Measurements from ENCODE around the gene PLG.
A peak's percentile ranks its signal among the peaks of the same experiment; 100 is the strongest.
"Not testable (repeated sequence)": the region's sequence is repeated elsewhere in the genome, so short reads cannot be mapped to it uniquely, and the experiment has no call there.

PLG gene

DNA sequence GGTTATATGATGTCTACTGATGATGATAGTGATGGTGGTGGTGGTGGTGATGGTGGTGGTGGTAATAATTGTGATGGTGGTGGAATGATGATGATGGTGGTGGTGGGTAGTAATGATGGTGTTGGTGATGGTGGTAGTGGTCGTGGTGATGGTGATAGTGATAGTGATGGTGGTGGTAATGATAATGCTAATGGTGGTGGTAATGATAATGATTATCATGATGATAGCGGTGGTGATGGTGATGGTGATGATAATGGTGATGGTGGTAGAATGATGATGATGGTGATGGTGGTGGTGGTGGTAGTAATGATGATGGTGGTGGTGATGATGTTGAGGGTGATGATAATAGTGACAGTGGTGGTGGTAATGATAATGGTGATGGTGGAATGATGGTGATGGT lies 33.5 kb upstream of the PLG start:
- no peaks in the 10 kb centered on the region for H3K36me3 ChIP-seq (ENCODE audit: control insufficient read depth in 2 of 2, insufficient read depth in 1 of 2, low read length in 2 of 2)
- CTCF ChIA-PET: no interaction called here
- no peaks in the 10 kb centered on the region for H3K9me3 ChIP-seq (ENCODE audit: control insufficient read depth, insufficient read depth, low read depth, low read length)
- no peak overlapping the region for H3K4me3 ChIP-seq (ENCODE audit: low read depth, low read length)
- no peak overlapping the region for H3K27ac ChIP-seq (ENCODE audit: extremely low read depth, low read depth, low read length)
- no peaks in the 10 kb centered on the region for H3K4me1 ChIP-seq (ENCODE audit: control insufficient read depth, insufficient read depth, low read length)
- POLR2A ChIA-PET: interaction anchor here (0.6 kb wide), 1 partner anchor 66 kb away, joined by 3 read pairs; no protein-coding TSS in a partner anchor
- 0 out of 2 replicates have a peak, but pooled peaks have one; percentile 31 for TF ChIP-seq ZNF521 (tag by site-specific recombination; IDR thresholded peaks at IDR 0.05)
- TF ChIP-seq ZBTB49 (tag by site-specific recombination; IDR thresholded peaks at IDR 0.05; ENCODE audit: low read depth): no peak
- no peak for TF ChIP-seq ZNF202 (tag by site-specific recombination; IDR thresholded peaks at IDR 0.05; ENCODE audit: borderline replicate concordance)
- 0 out of 2 replicates have a peak, but pooled peaks have one; percentile 13 for TF ChIP-seq ZNF266 (tag by site-specific recombination; IDR thresholded peaks at IDR 0.05; ENCODE audit: low read depth)
- TF ChIP-seq ZNF707 (tag by site-specific recombination; IDR thresholded peaks at IDR 0.05): peak; percentile 18; the same call in 1 of the 2 replicates
- TF ChIP-seq, protein P1, sequence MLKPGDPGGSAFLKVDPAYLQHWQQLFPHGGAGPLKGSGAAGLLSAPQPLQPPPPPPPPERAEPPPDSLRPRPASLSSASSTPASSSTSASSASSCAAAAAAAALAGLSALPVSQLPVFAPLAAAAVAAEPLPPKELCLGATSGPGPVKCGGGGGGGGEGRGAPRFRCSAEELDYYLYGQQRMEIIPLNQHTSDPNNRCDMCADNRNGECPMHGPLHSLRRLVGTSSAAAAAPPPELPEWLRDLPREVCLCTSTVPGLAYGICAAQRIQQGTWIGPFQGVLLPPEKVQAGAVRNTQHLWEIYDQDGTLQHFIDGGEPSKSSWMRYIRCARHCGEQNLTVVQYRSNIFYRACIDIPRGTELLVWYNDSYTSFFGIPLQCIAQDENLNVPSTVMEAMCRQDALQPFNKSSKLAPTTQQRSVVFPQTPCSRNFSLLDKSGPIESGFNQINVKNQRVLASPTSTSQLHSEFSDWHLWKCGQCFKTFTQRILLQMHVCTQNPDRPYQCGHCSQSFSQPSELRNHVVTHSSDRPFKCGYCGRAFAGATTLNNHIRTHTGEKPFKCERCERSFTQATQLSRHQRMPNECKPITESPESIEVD (tag by site-specific recombination; IDR thresholded peaks at IDR 0.05): no peak

DNA sequence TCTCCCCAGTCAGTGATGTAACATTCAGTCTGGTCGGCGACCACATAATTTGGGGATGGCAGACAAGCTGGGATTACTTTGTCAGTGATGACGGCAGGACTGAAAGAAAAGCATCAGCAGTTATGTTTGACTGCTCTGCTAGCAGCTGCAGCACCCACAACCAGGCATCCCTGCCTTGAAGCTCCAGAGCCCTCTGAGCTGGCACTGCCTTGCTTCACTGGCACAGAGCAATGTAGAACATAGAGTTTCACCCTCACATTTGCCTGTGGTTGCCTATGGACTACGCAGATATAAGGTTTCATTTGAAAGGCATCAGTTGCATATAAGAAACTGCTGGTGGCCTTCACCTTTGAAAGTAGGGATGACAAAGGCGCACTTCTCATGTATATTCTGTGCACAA lies 25.6 kb upstream of the PLG start:
- H3K4me3 ChIP-seq (ENCODE audit: low read depth, low read length); H3K4me1 ChIP-seq (ENCODE audit: control insufficient read depth, insufficient read depth, low read length); H3K9me3 ChIP-seq (ENCODE audit: control insufficient read depth, insufficient read depth, low read depth, low read length); H3K36me3 ChIP-seq (ENCODE audit: control insufficient read depth in 2 of 2, insufficient read depth in 1 of 2, low read length in 2 of 2); POLR2A ChIA-PET; H3K27ac ChIP-seq (ENCODE audit: extremely low read depth, low read depth, low read length): not testable (repeated sequence)
- CTCF ChIA-PET: interaction anchor here (0.7 to 2.2 kb wide), 2 partner anchors 9 to 1685 kb away, joined by 3 to 11 read pairs; no protein-coding TSS in a partner anchor

- no peaks in the 10 kb centered on the region for H3K36me3 ChIP-seq (ENCODE audit: control insufficient read depth in 2 of 2, insufficient read depth in 1 of 2, low read length in 2 of 2)
- TF ChIP-seq ZNF362 (tag by site-specific recombination; IDR thresholded peaks at IDR 0.05) (no peak), KLF16 (tag by site-specific recombination; IDR thresholded peaks at IDR 0.05) (no peak), ZNF623 (tag by site-specific recombination; IDR thresholded peaks at IDR 0.05) (no peak), ZNF580 (tag by site-specific recombination; IDR thresholded peaks at IDR 0.05) (no peak), ZNF600 (tag by site-specific recombination; IDR thresholded peaks at IDR 0.05) (no peak), TRIM28 (IDR thresholded peaks at IDR 0.05; ENCODE audit: borderline replicate concordance, low read length) (no peak), ZNF76 (tag by site-specific recombination; IDR thresholded peaks at IDR 0.05; ENCODE audit: borderline replicate concordance, low read depth) (no peak)
- H3K4me3 ChIP-seq (ENCODE audit: low read depth, low read length): no peak overlapping the region
- no peaks in the 10 kb centered on the region for H3K9me3 ChIP-seq (ENCODE audit: control insufficient read depth, insufficient read depth, low read depth, low read length)
- H3K4me1 ChIP-seq (ENCODE audit: control insufficient read depth, insufficient read depth, low read length): no peaks in the 10 kb centered on the region
- ChIA-PET POLR2A (no interaction called here), CTCF (interaction anchor here (0.6 to 1.4 kb wide), 4 partner anchors 11 to 158 kb away, joined by 3 to 9 read pairs (median 4); no protein-coding TSS in a partner anchor)
- H3K27ac ChIP-seq (ENCODE audit: extremely low read depth, low read depth, low read length): no peak overlapping the region
Observed at GRCh38 chr6:160678230-160678629, 23.8 kb upstream of the PLG start.
